GM12892 (cell line): ENCODE measurements around the gene C22orf23.

Experiments used
- DNase-seq: peaks from one replicate; pipeline ENCODE4 v3.0.0; 2011; ENCODE audit not compliant: insufficient read length
- FAIRE-seq: peaks from 2 replicates; lab custom pipeline; 2011; peaks lifted over from hg19 to GRCh38; lab: Jason Lieb, UNC
- POLR2A ChIP-seq: IDR thresholded peaks from 2 replicates; pipeline ENCODE4 v1.6.1; 2011; ENCODE audit warnings: low read depth, low read length, control low read depth
- POLR2AphosphoS5 ChIP-seq: IDR thresholded peaks from 2 replicates; pipeline ENCODE4 v1.6.1; 2011; ENCODE audit warnings: low read depth, low read length, control low read depth
- TAF1 ChIP-seq: IDR thresholded peaks from 2 replicates; pipeline ENCODE4 v1.6.1; 2011; ENCODE audit warnings: low read depth, mild to moderate bottlenecking, control low read depth, low read length, borderline replicate concordance

Gene C22orf23

DNA sequence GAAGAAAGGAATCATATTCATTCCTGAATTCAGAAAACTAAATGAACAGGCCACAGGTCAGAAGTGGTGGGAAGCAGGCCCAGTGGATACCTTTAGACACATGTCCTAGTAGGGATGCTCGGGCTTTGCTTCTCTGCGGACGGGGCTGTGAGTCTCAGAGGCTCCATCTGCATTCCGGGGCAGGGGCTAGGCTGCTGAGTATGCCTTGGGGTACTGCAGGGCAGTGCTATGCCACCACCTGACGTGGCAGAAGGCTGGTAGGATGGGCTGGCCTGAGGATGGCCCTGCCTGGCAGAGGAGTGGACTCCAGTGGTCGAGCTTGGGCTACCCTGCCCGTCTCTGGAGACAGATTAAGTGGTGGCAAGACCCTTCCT lies 9.6 kb downstream of the C22orf23 start:
- FAIRE-seq (no peak), DNase-seq (no peak)
- TF ChIP-seq TAF1 (no peak), POLR2A (no peak), POLR2AphosphoS5 (no peak)

DNA sequence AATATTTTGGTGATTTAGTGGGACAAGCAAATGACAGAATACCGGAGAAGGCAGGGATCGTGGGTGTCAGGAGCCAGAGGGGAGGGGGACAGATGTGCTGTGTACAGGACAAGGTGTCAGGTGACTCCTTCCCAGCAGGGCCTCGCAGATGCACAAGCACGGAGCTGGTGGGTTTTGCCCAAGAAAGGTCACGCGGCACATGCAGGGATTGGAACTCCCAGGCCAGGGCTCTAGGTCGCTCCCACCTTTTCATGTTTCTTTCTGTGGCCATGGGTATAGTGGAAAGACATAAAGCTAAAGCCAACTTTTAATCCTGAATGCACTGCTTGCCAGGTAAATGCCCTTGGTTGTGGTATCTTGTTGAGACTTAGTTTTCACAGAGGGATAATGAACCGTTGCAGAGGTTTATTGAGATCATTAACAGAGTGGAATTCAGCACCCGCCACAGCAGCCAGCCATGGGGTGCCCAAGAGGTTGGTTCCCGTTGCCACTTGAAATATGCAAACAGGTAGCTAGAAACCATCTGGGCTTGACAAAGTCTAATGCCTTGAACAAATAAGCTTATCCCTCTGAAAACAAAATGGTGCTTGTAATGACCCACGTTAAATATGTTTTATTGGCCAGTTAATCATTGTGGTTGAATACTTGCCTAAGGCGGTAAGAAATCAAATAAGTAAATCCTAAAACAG lies 10.1 kb downstream of the C22orf23 start:
- FAIRE-seq (no peak), DNase-seq (no peak)
- no peak for TF ChIP-seq POLR2AphosphoS5

DNA sequence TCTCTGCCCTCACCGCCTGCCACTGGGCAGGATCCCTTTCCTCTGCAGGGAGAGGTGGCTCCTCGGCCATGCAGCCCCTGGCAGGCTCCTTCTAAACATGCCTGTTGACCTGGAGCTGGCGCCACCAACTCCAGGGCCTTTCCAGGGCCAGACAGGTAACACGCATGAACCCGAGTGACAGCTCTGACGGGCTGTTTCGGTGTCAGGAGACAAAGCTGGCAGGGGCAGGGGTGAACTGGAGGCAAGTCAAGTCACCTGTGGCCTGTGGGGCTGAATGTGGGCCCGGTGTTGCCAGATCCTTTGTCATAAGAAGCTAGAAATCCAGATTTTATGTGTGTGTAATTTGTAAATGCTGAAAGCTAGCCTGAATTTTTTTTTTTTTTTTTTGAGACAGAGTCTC lies 11.3 kb downstream of the C22orf23 start:
- DNase-seq, result no peak
- FAIRE-seq, result no peak
- TF ChIP-seq TAF1 (no peak), POLR2AphosphoS5 (no peak), POLR2A (no peak)

- TF ChIP-seq POLR2AphosphoS5 (no peak), TAF1 (no peak), POLR2A (no peak)
- FAIRE-seq (no peak), DNase-seq (no peak)
These were observed 12.6 kb downstream of the C22orf23 start for GRCh38 chr22:37940698-37941376.

- TF ChIP-seq TAF1, result no peak
- no peak for TF ChIP-seq POLR2A
- no peak for TF ChIP-seq POLR2AphosphoS5
- DNase-seq, result peak; percentile 92
- FAIRE-seq, result peak; percentile 98
These were observed 19.6 kb downstream of the C22orf23 start for GRCh38 chr22:37933711-37934376.

DNA sequence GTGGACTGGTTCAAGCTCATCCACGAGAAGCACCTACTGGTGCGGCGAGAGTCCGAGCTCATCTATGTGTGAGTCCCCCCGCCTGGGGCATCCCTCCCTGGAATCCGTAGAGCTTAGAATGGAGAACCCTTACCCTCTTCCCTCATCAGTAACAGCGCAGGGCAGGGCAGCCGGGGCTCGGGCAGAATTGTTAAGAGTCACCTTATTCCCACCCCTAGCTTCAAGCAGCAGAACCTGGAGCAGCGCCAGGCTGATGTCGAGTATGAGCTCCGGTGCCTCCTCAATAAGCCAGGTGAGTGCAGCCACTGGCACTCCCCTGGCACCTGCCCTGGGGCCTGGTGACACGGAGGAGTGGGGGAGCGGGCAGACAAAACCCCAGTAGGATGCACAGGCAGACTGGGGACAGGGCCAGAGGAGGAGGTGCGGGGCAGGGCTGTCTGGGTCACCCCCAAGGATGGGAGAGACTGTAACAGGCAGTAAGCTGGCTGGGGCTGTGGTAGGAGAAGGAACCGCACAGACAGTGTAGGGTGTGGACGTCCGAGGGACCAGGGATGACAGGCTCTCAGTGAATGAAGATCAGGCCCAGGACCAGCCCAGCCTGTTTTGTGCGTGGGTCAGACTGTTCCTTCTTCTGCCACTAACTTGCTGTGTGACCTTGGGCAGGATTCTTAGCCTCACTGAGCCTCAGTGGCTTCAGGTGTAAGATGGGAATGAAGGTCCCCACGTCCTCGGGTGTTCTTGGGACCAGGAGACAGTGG lies 20.4 kb downstream of the C22orf23 start:
- TF ChIP-seq POLR2A (no peak), POLR2AphosphoS5 (no peak), TAF1 (no peak)
- FAIRE-seq (no peak), DNase-seq (no peak)

GRCh38 chr22:37932401-37932800 lies 21.0 kb downstream of the C22orf23 start:
- DNase-seq, result no peak
- no peak for FAIRE-seq
- no peak for TF ChIP-seq POLR2A

DNA sequence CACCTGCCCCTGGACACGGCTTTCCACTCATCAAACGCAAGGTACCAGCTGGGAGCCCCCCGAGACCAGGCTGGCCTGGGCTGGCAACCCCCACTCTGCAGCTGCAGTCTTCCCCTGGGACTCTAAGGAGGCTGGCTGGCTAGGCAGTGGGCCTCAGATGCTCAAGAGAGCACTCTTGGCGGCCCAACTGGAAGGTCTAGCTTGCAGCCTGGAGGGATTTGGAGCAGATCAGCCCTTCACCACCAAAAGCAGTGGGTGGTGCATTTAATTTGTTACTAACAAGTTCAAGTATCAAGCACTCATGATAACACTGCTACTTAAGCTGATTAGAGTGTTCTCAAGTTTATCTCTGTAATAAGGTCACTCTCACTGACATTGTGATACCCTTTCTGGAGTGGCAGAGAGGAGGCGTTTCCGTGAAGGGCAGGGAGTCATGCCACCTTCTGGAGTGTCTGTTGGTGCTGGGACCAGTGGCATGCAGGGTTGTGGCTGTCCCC lies 21.5 kb downstream of the C22orf23 start:
- TF ChIP-seq POLR2A (no peak), TAF1 (no peak), POLR2AphosphoS5 (no peak)
- FAIRE-seq (no peak), DNase-seq (no peak)

DNA sequence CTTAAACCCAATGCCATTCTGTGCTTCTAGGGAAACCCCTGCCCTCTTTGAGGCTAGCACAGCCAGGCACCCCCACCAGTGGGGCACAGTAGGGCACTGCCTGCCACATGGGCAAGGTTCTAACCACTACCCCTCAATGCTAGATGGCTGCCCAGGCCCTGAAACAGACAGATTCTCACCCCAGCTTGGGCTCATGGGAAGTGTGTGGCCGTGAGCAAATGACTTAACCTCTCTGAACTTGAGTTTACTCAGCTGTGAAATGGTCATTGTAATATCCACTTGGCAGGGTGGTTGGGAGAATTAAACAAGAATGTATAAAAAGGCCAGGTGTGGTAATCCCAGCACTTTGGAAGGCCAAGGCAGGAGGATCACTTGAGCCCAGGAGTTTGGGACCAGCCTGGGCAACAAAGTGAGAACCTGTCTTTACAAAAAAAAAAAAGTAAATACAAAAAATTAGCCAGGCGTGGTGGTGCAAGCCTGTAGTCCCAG lies 22.4 kb downstream of the C22orf23 start:
- no peak for TF ChIP-seq TAF1
- TF ChIP-seq POLR2AphosphoS5, result no peak
- no peak for TF ChIP-seq POLR2A
- FAIRE-seq (no peak), DNase-seq (no peak)

DNA sequence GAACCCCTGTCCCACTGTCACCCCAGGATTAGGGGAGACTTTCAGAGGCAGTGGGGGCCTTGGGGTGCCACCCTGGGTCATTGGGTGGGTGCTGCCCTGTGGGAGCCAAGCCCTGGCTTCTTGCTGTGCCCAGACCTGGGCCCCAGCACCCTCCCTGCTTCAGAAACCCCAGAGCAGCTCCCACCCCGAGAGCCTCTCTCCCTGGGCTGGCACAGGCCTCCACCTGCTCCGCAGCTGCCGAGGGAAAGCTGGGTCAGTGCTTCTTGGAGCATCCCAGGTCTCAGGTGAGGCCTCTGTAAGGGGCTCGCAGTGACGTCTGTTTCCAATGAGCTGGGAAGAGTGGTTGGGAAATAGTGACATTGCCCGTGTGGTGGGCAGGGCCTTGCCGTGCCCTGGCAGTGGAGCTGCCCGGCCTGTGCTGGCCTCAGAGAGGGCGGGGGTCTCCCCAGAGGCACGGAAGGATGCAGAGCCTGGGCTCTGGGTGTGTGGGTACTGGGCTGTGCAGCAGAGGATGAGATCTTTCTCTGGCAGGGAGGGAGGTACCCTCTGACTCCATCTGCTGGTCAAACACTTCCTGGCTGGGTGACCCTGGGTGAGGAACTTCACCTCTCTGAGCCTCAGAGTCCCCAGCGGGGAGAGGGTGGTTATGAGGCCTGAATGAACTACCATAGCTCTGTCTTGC lies 23.0 kb downstream of the C22orf23 start:
- FAIRE-seq (no peak), DNase-seq (no peak)

GRCh38 chr22:37929390-37929789 lies 24.0 kb downstream of the C22orf23 start:
- no peak for FAIRE-seq
- TF ChIP-seq POLR2A (no peak), POLR2AphosphoS5 (no peak), TAF1 (no peak)
- DNase-seq, result no peak

More for the DNA sequence above, 23.0 kb downstream of the C22orf23 start:
- TF ChIP-seq POLR2A (no peak), POLR2AphosphoS5 (no peak), TAF1 (no peak)
